ENCODE results near the gene GAD2.
"Not testable (repeated sequence)": the region's sequence is repeated elsewhere in the genome, so short reads cannot be mapped to it uniquely, and the experiment has no call there.

The GAD2 gene

DNA sequence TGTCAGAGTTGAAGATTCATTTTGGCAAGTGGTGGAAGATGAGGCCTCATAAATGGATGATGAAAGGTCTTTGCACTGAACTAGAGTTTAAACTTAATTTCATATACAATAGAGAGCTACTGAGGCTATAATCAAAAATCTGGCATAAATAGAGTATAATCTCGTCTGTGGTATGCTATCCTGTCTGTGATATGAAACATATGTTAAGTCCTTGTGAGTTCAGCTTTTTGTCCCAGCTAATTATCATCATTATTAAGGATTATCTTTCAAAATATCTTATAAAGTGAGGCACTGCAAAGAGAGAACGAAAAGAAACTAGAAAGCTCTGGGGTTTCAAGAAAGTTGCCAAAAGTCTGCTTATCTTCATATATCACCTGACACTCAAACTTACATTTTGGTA, 83.4 kb downstream of the GAD2 start:
- in situ Hi-C loops (cut with MboI; ENCODE audit: low pct_unique_long_range_greater_than_20kb, low sequenced_read_pairs), result no loop called here

DNA sequence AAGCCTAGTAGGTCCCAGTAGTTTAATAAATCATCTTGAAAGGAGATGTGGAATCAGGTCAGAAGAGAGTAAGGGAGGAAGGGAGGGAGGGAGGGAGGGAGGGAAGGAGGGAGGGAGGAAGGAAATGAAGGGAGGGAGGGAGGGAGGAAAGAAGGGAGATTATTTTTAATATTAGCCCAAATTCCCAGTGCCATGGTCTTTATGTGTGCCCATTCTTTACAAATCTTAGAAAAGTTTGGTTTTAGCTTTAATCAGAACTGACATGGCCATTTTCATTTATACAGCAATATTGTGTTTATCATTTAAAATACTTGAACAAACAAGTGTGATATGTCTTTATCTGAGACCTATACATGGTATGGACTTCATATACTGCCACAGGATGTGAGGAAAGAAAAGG, 86.8 kb downstream of the GAD2 start:
- no peak for DNase-seq
- in situ Hi-C loops (cut with MboI; ENCODE audit: low pct_unique_long_range_greater_than_20kb, low sequenced_read_pairs), result no loop called here

More for the DNA sequence above, 83.4 kb downstream of the GAD2 start:
- DNase-seq, result no peak

DNA sequence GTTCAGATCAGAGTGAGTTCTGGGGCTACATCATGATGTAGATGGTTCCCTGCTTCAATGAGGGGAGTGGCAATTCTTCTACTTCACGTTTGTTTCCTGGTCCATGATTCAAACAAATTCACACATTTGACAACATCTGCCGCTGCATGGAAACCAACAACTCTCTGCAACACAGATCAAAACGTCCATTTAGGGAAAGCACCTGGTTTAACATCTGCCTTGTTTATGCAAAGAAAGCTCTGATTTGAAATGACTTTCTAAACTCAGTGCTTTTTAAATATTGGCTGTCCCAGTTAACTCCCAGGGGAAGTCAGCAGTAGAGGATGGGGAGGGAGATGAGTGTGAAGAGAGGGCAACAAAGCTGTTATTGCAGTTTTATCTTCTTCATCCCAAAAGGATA, 93.8 kb downstream of the GAD2 start:
- DNase-seq, result no peak
- in situ Hi-C loops (cut with MboI; ENCODE audit: low pct_unique_long_range_greater_than_20kb, low sequenced_read_pairs), result no loop called here

DNA sequence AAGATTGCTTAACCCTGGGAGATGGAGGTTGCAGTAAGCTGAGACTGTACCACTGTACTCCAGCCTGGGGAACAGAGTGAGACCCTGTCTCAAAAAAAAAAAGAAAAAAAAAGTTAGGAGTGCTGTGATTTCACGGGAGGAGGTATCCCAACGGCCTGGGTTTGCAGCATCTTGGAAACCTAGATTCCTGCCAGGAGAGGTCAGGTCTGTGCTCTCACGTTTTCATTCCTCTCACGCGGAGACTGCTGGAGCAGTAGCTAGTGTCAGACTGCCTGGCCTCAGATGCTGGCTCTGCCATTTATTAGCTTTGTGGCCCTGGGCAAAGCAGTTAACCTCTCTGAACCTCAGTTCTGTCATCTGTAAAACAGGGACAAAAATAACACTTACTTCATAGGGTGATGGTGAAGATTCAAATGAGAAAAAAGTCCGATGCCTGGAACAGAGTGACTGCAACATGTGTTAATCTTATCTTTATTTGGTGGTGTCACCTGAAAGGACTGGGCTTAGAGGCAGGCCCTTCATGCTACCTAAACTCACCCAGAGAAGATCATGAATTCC, 94.9 kb downstream of the GAD2 start:
- DNase-seq, result no peak
- in situ Hi-C loops (cut with MboI; ENCODE audit: low pct_unique_long_range_greater_than_20kb, low sequenced_read_pairs), result no loop called here

DNA sequence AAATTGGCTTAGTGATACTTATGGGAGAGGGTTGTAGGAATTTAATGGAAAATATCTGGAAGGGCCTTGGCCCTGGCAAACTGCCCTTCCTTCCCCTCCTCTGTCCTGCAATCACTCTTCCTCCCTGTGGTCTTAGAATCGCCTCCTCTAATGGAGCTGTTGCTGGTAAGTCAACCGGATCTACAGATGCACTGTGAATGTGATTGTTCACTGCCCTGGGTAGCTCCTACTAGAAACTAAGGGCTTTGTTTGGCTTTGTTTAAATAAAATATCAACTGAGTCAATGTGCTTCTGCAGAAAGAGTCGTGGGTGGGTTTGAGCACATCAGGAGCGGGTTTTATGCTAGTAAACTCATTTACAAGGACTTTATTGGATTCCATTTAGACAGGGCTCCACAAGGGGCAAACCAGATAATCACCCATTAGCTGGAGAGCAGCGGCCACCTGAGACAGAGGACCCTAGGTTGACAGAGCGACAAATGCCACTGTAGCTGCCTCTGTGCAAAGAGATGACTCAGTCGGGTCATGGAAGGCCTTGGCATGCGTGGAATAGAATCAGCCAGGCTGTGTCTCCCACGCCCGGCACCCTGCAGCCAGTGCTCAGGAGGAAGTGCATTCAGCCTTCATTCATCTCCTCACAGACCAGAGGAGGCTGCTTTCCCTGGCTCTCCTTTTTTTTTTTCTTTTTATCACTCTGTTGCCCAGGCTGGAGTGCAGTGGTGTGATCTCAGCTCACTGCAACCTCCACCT, 97.9 kb downstream of the GAD2 start:
- DNase-seq, result no peak

DNA sequence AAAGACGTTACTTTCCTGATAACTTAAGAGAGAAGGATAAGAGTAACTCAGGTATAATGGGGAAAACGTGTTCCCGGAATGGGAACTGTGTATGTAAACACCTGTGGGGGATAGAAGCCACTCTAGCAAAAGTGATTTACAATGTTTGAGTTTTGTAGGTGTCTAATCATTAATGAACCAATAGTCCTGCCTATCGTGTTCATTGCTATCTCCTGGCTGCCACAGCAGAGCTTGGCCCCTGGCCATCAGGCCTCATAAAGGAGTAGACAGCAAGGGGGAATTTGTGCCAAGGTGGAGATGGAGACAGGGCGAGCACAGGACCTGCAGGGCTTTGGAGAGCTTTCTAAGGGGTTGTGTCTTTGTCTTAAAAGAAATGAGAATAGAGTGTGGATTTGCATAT, 102.1 kb downstream of the GAD2 start:
- in situ Hi-C loops (cut with MboI; ENCODE audit: low pct_unique_long_range_greater_than_20kb, low sequenced_read_pairs), result no loop called here
- no peak for DNase-seq

More for the DNA sequence above, 97.9 kb downstream of the GAD2 start:
- in situ Hi-C loops (cut with MboI; ENCODE audit: low pct_unique_long_range_greater_than_20kb, low sequenced_read_pairs), result no loop called here

DNA sequence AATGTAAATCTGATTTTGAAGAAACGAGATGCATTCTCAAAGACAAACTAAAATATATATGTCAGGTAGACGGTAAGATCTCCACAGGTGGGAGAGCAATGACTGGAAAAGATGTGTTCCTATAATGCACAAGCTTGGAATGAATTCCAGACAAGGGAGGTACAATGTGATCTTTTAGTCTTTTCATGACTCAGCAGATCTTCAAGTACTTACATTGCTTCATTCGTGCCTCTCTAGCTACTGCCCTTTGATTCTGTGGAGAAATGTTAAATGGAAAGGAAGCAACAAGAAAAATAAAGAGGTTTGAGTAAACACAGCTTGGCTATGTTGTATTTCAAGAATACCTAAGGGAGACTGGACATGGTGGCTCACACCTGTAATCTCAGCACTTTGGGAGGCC, 106.6 kb downstream of the GAD2 start:
- in situ Hi-C loops (cut with MboI; ENCODE audit: low pct_unique_long_range_greater_than_20kb, low sequenced_read_pairs), result no loop called here
- no peak for DNase-seq

DNA sequence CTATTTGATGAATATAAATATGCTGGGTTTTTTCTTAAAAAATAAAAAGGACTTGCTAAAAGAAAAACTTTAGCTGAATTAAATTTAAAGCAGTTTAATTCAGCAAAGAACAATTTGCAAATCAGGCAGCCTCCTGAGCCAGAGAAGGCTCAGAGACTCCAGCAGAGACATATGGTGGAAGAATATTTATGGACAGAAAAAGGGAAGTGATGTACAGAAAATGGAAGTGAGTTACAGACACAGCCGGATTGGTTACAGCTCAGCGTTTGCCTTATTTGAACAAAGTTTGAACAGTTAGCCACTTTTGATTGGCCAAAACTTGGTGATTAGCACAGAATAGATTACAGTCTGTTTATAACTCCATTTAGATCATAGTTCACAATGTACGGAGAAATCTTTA, 110.3 kb downstream of the GAD2 start:
- peak; percentile 43 for DNase-seq
- in situ Hi-C loops (cut with MboI; ENCODE audit: low pct_unique_long_range_greater_than_20kb, low sequenced_read_pairs), result loop anchor here (25.0 kb wide), 1 partner anchor 235 kb away; no protein-coding TSS in a partner anchor

DNA sequence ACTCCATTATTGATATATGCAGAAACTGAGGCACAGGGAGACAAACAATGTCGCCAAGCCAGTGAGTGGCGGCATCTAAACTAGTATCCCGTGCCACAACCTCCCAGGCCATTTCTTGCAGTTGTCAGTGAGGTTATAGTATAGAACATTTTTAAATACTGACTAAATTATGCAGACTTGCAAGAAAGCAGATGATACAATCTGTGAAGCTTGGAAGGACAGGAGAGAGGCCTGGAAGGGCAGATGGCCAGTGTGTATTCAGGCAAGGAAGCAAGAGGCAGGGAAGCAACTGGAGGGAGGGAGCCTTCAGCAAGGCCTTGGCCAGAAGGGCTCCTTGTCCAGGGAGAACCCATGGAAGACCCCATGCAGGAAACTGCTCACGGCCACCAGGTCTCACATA, 111.2 kb downstream of the GAD2 start:
- in situ Hi-C loops (cut with MboI; ENCODE audit: low pct_unique_long_range_greater_than_20kb, low sequenced_read_pairs), result loop anchor here (25.0 kb wide), 1 partner anchor 234 kb away; no protein-coding TSS in a partner anchor
- DNase-seq, result no peak

DNA sequence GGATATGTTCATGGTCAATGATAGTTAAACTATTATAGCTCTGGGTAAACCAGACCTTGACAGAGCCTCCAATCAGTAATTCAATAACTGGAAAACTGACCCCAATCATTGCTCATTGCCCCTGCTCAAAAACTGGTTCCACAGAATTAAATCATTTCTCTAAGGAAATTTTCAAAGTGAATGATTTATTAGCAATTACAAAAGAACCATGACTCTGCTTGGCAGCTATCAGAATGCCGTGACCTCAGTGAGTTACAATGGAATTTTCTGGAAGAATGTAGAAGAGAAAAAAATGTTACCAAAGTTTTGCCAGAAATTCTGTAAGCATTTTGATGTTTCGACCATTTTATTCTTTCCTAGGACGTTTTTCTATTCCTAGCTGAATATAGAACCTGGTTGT, 114.8 kb downstream of the GAD2 start:
- no peak for DNase-seq
- in situ Hi-C loops (cut with MboI; ENCODE audit: low pct_unique_long_range_greater_than_20kb, low sequenced_read_pairs), result loop anchor here (25.0 kb wide), 1 partner anchor 231 kb away; no protein-coding TSS in a partner anchor

DNA sequence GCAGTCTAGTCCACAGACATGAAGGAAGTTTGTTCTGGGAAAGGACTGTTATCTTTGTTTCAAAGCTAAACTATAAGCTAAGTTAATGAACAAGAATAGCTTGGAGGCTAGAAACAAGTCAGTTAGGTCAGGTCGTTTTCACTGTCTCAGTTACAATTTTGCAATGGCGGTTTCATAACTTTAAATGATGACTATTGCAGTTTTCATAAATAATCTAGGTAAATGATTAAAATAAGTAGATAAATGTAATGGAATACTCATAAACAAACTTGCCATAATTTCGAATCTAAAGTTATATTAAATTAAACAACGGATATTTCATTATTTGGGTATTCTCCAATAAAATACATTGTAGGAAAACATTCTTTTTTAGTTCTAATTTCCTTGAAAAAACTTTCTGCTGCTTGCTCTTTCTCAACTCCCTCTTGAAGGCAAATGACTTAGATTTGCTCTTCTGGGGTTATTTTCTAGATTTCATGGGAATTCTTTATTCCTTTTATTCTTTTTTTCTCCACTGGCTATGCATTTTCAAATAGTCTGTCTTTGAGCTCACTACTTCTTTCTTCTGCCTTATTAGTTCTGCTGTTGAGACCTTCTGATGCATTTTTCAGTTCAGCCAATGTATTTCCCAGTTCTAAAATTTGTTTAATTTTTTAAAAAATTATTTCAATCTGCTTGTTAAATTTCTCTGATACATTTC, 117.8 kb downstream of the GAD2 start:
- in situ Hi-C loops (cut with MboI; ENCODE audit: low pct_unique_long_range_greater_than_20kb, low sequenced_read_pairs), result loop anchor here (25.0 kb wide), 1 partner anchor 228 kb away; no protein-coding TSS in a partner anchor
- no peak for DNase-seq

DNA sequence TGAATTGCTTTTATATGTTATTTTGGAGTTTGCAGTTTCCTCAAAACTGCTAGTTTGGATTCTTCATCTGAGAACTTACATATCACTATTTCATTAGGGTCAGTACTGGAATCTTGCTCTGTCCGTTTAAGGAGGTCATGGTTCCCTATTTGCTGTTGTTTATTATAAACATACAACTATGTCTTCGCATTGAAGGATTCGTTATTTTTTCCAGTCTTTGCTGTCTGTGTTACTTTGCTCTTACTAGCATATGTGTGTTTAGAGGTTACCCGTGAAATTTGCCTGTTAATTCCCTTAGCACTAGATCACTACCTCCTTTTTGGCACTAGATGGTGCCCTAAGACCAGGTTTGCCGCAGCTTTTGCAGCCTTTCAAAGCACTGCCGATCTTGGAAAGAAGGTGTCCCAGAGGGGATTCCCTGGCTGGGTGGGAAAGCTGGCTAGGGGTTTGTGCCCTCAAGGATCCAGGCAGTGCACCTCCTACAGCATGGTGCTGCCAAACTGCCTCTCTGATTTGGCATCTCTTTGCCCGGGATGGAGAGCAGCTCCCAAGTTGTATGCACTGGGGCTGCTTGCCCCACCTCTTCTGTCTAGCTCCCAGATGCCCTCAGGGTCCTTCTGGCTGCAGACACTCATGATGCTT, 118.5 kb downstream of the GAD2 start:
- peak; percentile 86 for DNase-seq
- in situ Hi-C loops (cut with MboI; ENCODE audit: low pct_unique_long_range_greater_than_20kb, low sequenced_read_pairs), result loop anchor here (25.0 kb wide), 1 partner anchor 227 kb away; no protein-coding TSS in a partner anchor

DNA sequence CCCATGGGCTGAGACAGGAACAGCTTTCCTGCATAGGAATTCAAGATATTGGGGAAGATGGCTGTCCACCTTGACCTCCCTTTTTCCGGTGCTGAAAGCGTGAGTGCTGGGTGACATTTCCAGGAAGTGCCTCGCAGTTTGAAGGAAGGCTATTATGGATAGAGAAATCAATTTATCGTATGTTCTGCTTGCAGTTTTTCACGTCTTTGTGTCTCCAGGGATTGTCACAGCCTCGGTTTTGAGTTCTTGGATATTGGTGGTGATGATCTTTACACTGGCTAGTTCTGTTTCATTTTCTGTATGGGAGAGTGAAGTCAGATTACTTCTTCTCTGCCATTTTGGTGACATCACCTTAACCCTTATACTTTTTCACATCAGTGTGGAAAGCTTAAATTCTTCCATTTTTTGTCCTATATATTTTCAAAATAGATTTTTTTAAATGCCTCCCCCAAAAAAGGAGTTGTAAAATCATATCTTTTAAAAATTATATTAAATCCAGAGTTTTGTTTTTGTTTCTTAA, 119.1 kb downstream of the GAD2 start:
- no peak for DNase-seq
- in situ Hi-C loops (cut with MboI; ENCODE audit: low pct_unique_long_range_greater_than_20kb, low sequenced_read_pairs), result loop anchor here (25.0 kb wide), 1 partner anchor 227 kb away; no protein-coding TSS in a partner anchor

DNA sequence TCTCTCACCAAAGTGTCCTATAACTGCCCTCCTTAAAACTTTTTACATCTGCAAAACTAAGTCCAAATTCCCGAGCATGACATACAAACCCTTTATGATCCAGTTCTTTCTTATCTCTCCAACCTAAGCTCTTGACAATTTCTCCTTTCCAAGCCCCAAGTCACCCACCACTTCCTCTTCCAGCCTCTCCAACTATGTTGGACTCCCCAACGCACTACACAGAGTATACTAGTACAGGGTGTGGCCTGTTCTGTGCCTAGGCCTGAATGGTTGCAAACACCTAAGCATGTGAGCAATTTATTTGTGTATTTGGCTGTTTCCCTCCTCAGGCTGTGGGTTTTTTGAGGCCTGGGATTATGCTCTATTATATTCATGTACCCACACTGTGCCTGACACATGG, 120.4 kb downstream of the GAD2 start:
- in situ Hi-C loops (cut with MboI; ENCODE audit: low pct_unique_long_range_greater_than_20kb, low sequenced_read_pairs), result loop anchor here (25.0 kb wide), 1 partner anchor 225 kb away; no protein-coding TSS in a partner anchor
- peak; percentile 81 for DNase-seq

DNA sequence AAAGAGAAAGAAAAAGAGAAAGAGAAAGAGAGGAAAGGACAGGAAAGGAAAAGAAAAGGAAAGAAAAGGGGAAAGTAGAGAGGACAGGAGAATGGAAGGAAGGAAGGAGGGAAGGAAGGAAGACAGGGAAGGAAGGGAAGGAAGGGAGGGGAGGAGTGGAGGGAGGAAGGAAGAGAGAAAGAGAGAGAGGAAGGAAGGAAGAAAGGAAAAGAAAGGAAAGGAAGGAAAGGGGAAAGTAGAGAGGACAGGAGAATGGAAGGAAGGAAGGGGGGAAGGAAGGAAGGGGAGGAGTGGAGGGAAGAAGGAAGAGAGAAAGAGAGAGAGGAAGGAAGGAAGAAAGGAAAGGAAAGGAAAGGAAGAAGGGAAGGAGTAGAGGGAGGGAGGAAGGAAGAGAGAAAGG, 125.1 kb downstream of the GAD2 start:
- in situ Hi-C loops (cut with MboI; ENCODE audit: low pct_unique_long_range_greater_than_20kb, low sequenced_read_pairs), result loop anchor here (25.0 kb wide), 1 partner anchor 221 kb away; no protein-coding TSS in a partner anchor
- DNase-seq, result no peak

DNA sequence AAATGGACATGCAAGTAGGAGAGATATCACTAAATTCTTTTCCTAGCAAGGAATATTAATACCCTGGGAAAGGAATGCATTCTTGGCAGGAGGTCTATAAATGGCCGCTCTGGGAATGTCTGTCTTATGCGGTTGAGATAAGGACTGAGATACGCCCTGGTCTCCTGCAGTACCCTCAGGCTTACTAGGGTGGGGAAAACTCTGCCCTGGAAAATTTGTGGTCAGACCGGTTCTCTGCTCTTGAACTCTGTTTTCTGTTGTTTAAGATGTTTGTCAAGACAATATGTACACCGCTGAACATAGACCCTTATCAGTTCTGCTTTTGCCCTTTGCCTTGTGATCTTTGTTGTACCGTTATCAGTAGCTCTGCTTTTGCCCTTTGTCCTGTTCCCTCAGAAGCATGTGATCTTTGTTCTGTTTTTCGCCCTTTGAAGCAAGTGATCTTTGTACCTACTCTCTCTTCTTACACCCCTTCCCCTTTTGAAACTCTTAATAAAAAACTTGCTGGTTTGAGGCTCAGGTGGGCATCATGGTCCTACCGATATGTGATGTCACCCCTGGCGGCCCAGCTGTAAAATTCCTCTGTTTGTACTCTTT, 132.3 kb downstream of the GAD2 start:
- in situ Hi-C loops (cut with MboI; ENCODE audit: low pct_unique_long_range_greater_than_20kb, low sequenced_read_pairs), result loop anchor here (25.0 kb wide), 1 partner anchor 213 kb away; no protein-coding TSS in a partner anchor
- DNase-seq, result not testable (repeated sequence)
